Activated CD4-positive, alpha-beta T cell treated with anti-CD3 and anti-CD28 coated beads, Interleukin-2, amount 50 U/mL, for 48 hours (primary cell): ENCODE results near the gene PTRH2.
"Not testable (repeated sequence)": the region's sequence is repeated elsewhere in the genome, so short reads cannot be mapped to it uniquely, and the experiment has no call there.

ENCODE experiments used
- DNase-seq, 2 experiments: peaks; one replicate each; pipeline ENCODE4 v3.0.0-alpha.2; 2020

Gene PTRH2

GRCh38 chr17:59666235-59666634 is 41.0 kb downstream of the PTRH2 start:
- DNase-seq: no peak

DNA sequence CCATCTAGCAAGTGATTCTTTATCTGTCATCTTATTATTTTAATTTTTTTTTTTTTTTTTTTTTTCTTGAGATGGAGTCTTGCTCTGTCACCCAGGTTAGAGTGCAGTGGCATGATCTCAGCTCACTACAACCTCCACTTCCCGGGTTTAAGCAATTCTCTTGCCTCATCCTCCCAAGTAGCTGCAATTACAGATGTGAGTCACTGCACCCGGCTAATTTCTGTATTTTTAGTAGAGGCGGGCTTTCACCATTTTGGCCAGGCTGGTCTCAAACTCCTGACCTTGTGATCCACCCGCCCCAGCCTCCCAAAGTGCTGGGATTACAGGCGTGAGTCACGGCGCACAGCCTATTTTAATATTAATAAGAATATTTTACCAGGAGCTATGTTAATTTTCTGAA is 50.6 kb downstream of the PTRH2 start:
- not testable (repeated sequence) for DNase-seq

DNA sequence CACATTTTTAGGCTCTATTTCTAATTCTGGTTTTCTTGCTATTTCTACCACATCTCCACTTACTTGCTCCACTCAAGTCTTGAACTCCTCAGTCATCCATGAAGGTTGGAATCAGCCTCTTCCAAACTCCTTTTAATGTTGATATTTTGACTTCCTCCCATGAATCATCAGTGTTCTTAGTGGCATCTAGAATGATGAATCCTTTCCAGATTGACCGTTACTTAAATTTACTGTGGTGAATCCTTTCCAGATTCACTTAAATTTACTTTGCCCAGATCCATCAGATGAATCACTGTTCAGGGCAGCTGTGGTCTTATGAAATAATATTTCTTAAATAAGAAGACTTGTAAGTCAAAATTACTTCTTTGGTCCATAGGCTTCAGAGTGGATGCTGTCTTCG is 55.1 kb downstream of the PTRH2 start:
- no peak for DNase-seq

GRCh38 chr17:59651346-59651745 is 55.9 kb downstream of the PTRH2 start:
- DNase-seq: no peak

DNA sequence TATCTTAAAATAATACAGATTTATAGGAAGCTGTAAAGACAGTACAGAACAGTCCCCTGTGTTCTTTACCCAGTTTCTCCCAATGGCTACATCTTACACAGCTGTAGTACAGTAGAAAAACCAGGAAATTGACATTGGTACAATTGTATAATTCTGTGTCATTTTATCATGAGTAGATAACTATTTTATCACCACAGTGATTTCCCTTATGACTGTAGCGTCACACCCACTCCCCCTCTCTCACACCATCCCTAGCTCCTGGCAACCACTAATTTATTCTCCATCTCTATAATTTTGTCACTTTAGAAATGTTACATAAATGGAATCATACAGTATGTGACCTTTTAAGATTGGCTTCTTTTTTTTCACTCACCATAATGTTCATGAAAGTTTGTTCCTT is 56.6 kb downstream of the PTRH2 start:
- DNase-seq: no peak

GRCh38 chr17:59649886-59650285 is 57.3 kb downstream of the PTRH2 start:
- DNase-seq: no peak
